Measurements from ENCODE around the gene DNAJB11.
"Not testable (repeated sequence)": the region's sequence is repeated elsewhere in the genome, so short reads cannot be mapped to it uniquely, and the experiment has no call there.

DNAJB11 gene

GRCh38 chr3:186570096-186570940 lies at the start of gene DNAJB11:
DNAJB11 (plus strand) TSS chr3:186570720; CDS start chr3:186570898, 178 bp downstream.
- peak; percentile 51 to 100 (median 99) for DNase-seq

GRCh38 chr3:186520957-186521842 lies 49.3 kb upstream of the DNAJB11 start:
- DNase-seq, result no peak

- no peak for DNase-seq
These were observed 47.5 kb upstream of the DNAJB11 start for GRCh38 chr3:186523022-186523421.

GRCh38 chr3:186523434-186523833 lies 47.1 kb upstream of the DNAJB11 start:
- no peak for DNase-seq

GRCh38 chr3:186524616-186525015 lies 45.9 kb upstream of the DNAJB11 start:
- DNase-seq, result no peak

GRCh38 chr3:186525369-186526255 lies 44.9 kb upstream of the DNAJB11 start:
- DNase-seq, result no peak

GRCh38 chr3:186526256-186526606 lies 44.3 kb upstream of the DNAJB11 start:
- DNase-seq, result no peak

GRCh38 chr3:186529201-186529999 lies 41.1 kb upstream of the DNAJB11 start:
- peak in 2 of 56 donors; percentile 13 to 20 for DNase-seq

GRCh38 chr3:186530415-186530814 lies 40.1 kb upstream of the DNAJB11 start:
- DNase-seq, result no peak

GRCh38 chr3:186531694-186532093 lies 38.8 kb upstream of the DNAJB11 start:
- not testable (repeated sequence) for DNase-seq

- no peak for DNase-seq
These were observed 37.9 kb upstream of the DNAJB11 start for GRCh38 chr3:186532598-186533072.

- DNase-seq, result peak in 1 of 56 donors; percentile 19
These were observed 36.3 kb upstream of the DNAJB11 start for GRCh38 chr3:186534113-186534669.

GRCh38 chr3:186536883-186537844 lies 33.4 kb upstream of the DNAJB11 start:
- no peak for DNase-seq

- DNase-seq, result no peak
These were observed 31.7 kb upstream of the DNAJB11 start for GRCh38 chr3:186538779-186539178.

- peak in 43 of 56 donors; percentile 3 to 90 (median 38) for DNase-seq
These were observed 30.2 kb upstream of the DNAJB11 start for GRCh38 chr3:186540221-186540834.

GRCh38 chr3:186540835-186541226 lies 29.7 kb upstream of the DNAJB11 start:
- DNase-seq, result no peak

GRCh38 chr3:186544281-186544680 lies 26.2 kb upstream of the DNAJB11 start, which contains the start of gene CRYGS:
CRYGS (minus strand) TSS chr3:186544380; CDS start chr3:186544326, 54 bp downstream.
- DNase-seq, result no peak

GRCh38 chr3:186549497-186549896 lies 21.0 kb upstream of the DNAJB11 start:
- DNase-seq, result no peak

All from amygdala (tissue), 56 donors.